ENCODE results near the gene IGFALS.

Gene IGFALS

GRCh38 chr16:1823821-1824220 lies 30.3 kb upstream of the IGFALS start:
- DNase-seq (ENCODE audit: low read depth, low spot score), result no peak
- ChIA-PET CTCF (interaction anchor here (0.6 to 1.6 kb wide), 5 partner anchors 22 to 126 kb away, joined by 3 to 4 read pairs (median 3); partner anchors contain the start of genes IGFALS and MAPK8IP3), POLR2A (interaction anchor here (1.2 kb wide), 1 partner anchor 41 kb away, joined by 3 read pairs; the partner anchor contains the start of genes NUBP2 and SPSB3)
- peak; percentile 47 for TF ChIP-seq CTCF (IDR thresholded peaks at IDR 0.05; ENCODE audit: insufficient read depth, low read length, missing control alignments)
- no peak overlapping the region for H3K4me3 ChIP-seq (ENCODE audit: low read depth, low read length)

- ChIA-PET POLR2A (no interaction called here), CTCF (interaction anchor here (0.7 kb wide), 1 partner anchor 40 kb away, joined by 3 read pairs; the partner anchor contains the start of genes NUBP2 and SPSB3)
- TF ChIP-seq CTCF (IDR thresholded peaks at IDR 0.05; ENCODE audit: insufficient read depth, low read length, missing control alignments), result no peak
Observed at GRCh38 chr16:1822801-1823200, 29.3 kb upstream of the IGFALS start.

GRCh38 chr16:1821861-1822611 lies 28.5 kb upstream of the IGFALS start:
- POLR2A ChIA-PET, result no interaction called here
- no peak overlapping the region for H3K4me3 ChIP-seq (ENCODE audit: low read depth, low read length)
- DNase-seq (ENCODE audit: low read depth, low spot score), result no peak
- CTCF ChIA-PET, result interaction anchor here (0.7 kb wide), 1 partner anchor 39 kb away, joined by 3 read pairs; the partner anchor contains the start of genes NUBP2 and SPSB3
- no peak for TF ChIP-seq CTCF (IDR thresholded peaks at IDR 0.05; ENCODE audit: insufficient read depth, low read length, missing control alignments)

More at GRCh38 chr16:1822801-1823200, 29.3 kb upstream of the IGFALS start:
- H3K4me3 ChIP-seq (ENCODE audit: low read depth, low read length), result no peak overlapping the region
- no peak for DNase-seq (ENCODE audit: low read depth, low spot score)

- H3K4me3 ChIP-seq (ENCODE audit: low read depth, low read length), result no peak overlapping the region
- no peak for DNase-seq (ENCODE audit: low read depth, low spot score)
- ChIA-PET CTCF (no interaction called here), POLR2A (no interaction called here)
- TF ChIP-seq CTCF (IDR thresholded peaks at IDR 0.05; ENCODE audit: insufficient read depth, low read length, missing control alignments), result no peak
Observed at GRCh38 chr16:1820946-1821290, 27.4 kb upstream of the IGFALS start.

- DNase-seq (ENCODE audit: low read depth, low spot score), result no peak
- ChIA-PET POLR2A (no interaction called here), CTCF (no interaction called here)
- TF ChIP-seq CTCF (IDR thresholded peaks at IDR 0.05; ENCODE audit: insufficient read depth, low read length, missing control alignments), result no peak
- no peak overlapping the region for H3K4me3 ChIP-seq (ENCODE audit: low read depth, low read length)
Observed at GRCh38 chr16:1820096-1820945, 26.8 kb upstream of the IGFALS start.

DNA sequence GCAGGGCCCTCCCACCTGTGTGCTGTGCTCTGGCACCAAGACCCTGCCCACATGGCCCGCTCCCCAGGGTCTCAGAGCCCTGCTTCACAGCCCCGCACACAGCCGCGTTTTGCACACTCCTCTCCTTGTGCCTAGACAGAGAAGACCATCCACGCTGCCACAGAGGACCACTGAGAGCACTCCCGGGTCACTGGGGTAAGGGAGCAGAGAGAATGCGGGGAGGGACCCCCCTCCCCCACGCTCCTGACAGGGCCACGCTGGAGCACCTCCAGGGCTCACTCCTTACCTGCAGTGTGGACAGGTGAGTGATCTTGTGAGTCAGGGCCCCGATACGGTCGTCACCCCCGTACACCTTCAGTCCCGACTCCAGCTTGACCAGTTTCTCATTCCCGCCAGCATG lies 26.1 kb upstream of the IGFALS start:
- no peak for TF ChIP-seq CTCF (IDR thresholded peaks at IDR 0.05; ENCODE audit: insufficient read depth, low read length, missing control alignments)
- DNase-seq (ENCODE audit: low read depth, low spot score), result no peak
- POLR2A ChIA-PET, result no interaction called here
- CTCF ChIA-PET, result no interaction called here
- no peak overlapping the region for H3K4me3 ChIP-seq (ENCODE audit: low read depth, low read length)
